ENCODE data around the gene PSG11. TPM values are rescaled to one million over a fixed set of nuclear protein-coding genes. Genes with fewer than 3 reads are reported as not detected.
"Not testable (repeated sequence)": the region's sequence is repeated elsewhere in the genome, so short reads cannot be mapped to it uniquely, and the experiment has no call there.

The PSG11 gene
- total and polyA plus RNA-seq, 4 donors: not detected

- not testable (repeated sequence) for H3K9me3 ChIP-seq (ENCODE audit: control insufficient read depth in 4 of 4, insufficient read depth in 3 of 4, low read length in 3 of 4); ATAC-seq (ENCODE audit: insufficient read depth, low FRiP score); H3K9ac ChIP-seq (ENCODE audit: insufficient read depth in 1 of 2, low read length in 2 of 2); H3K4me1 ChIP-seq (ENCODE audit: control insufficient read depth in 5 of 5, insufficient read depth in 5 of 5, low read length in 5 of 5); DNase-seq; H3K36me3 ChIP-seq (ENCODE audit: control insufficient read depth in 4 of 4, insufficient read depth in 4 of 4, low read length in 4 of 4); H3K4me3 ChIP-seq; H3K27me3 ChIP-seq (ENCODE audit: control insufficient read depth in 3 of 3, insufficient read depth in 3 of 3, low read length in 2 of 3); H3K27ac ChIP-seq (ENCODE audit: low read depth in 1 of 2, low read length in 1 of 2)
- WGBS, 2 donors: 65 to 74% methylated on average over 4 of the region's 4 CpGs
Observed at GRCh38 chr19:43005841-43006240, 20.4 kb downstream of the PSG11 start.

- not testable (repeated sequence) for DNase-seq; ATAC-seq (ENCODE audit: insufficient read depth, low FRiP score)
- 50 to 77% methylated on average over 4 of the region's 4 CpGs for WGBS, 2 donors
Observed at GRCh38 chr19:43004846-43005245, 21.4 kb downstream of the PSG11 start.

GRCh38 chr19:43003634-43004033 is 22.6 kb downstream of the PSG11 start:
- not testable (repeated sequence) for H3K4me1 ChIP-seq (ENCODE audit: control insufficient read depth in 5 of 5, insufficient read depth in 5 of 5, low read length in 5 of 5); H3K27me3 ChIP-seq (ENCODE audit: control insufficient read depth in 3 of 3, insufficient read depth in 3 of 3, low read length in 2 of 3); H3K4me3 ChIP-seq; ATAC-seq (ENCODE audit: insufficient read depth, low FRiP score); DNase-seq; H3K9me3 ChIP-seq (ENCODE audit: control insufficient read depth in 4 of 4, insufficient read depth in 3 of 4, low read length in 3 of 4); H3K36me3 ChIP-seq (ENCODE audit: control insufficient read depth in 4 of 4, insufficient read depth in 4 of 4, low read length in 4 of 4); H3K9ac ChIP-seq (ENCODE audit: insufficient read depth in 1 of 2, low read length in 2 of 2); H3K27ac ChIP-seq (ENCODE audit: low read depth in 1 of 2, low read length in 1 of 2)
- 75 to 94% methylated on average over 1 of the region's 1 CpG for WGBS, 2 donors

More at GRCh38 chr19:43004846-43005245, 21.4 kb downstream of the PSG11 start:
- not testable (repeated sequence) for H3K4me3 ChIP-seq; H3K27me3 ChIP-seq (ENCODE audit: control insufficient read depth in 3 of 3, insufficient read depth in 3 of 3, low read length in 2 of 3); H3K4me1 ChIP-seq (ENCODE audit: control insufficient read depth in 5 of 5, insufficient read depth in 5 of 5, low read length in 5 of 5); H3K9ac ChIP-seq (ENCODE audit: insufficient read depth in 1 of 2, low read length in 2 of 2); H3K9me3 ChIP-seq (ENCODE audit: control insufficient read depth in 4 of 4, insufficient read depth in 3 of 4, low read length in 3 of 4); H3K27ac ChIP-seq (ENCODE audit: low read depth in 1 of 2, low read length in 1 of 2); H3K36me3 ChIP-seq (ENCODE audit: control insufficient read depth in 4 of 4, insufficient read depth in 4 of 4, low read length in 4 of 4)

- not testable (repeated sequence) for H3K9me3 ChIP-seq (ENCODE audit: control insufficient read depth in 4 of 4, insufficient read depth in 3 of 4, low read length in 3 of 4); H3K27ac ChIP-seq (ENCODE audit: low read depth in 1 of 2, low read length in 1 of 2); ATAC-seq (ENCODE audit: insufficient read depth, low FRiP score); H3K9ac ChIP-seq (ENCODE audit: insufficient read depth in 1 of 2, low read length in 2 of 2); H3K4me3 ChIP-seq; H3K4me1 ChIP-seq (ENCODE audit: control insufficient read depth in 5 of 5, insufficient read depth in 5 of 5, low read length in 5 of 5); H3K27me3 ChIP-seq (ENCODE audit: control insufficient read depth in 3 of 3, insufficient read depth in 3 of 3, low read length in 2 of 3); H3K36me3 ChIP-seq (ENCODE audit: control insufficient read depth in 4 of 4, insufficient read depth in 4 of 4, low read length in 4 of 4); DNase-seq
- 50 to 64% methylated on average over 2 of the region's 2 CpGs for WGBS, 2 donors
Observed at GRCh38 chr19:43002948-43003347, 23.3 kb downstream of the PSG11 start.

- not testable (repeated sequence) for H3K9me3 ChIP-seq (ENCODE audit: control insufficient read depth in 4 of 4, insufficient read depth in 3 of 4, low read length in 3 of 4); DNase-seq; ATAC-seq (ENCODE audit: insufficient read depth, low FRiP score); H3K9ac ChIP-seq (ENCODE audit: insufficient read depth in 1 of 2, low read length in 2 of 2); H3K27me3 ChIP-seq (ENCODE audit: control insufficient read depth in 3 of 3, insufficient read depth in 3 of 3, low read length in 2 of 3); H3K4me3 ChIP-seq; H3K4me1 ChIP-seq (ENCODE audit: control insufficient read depth in 5 of 5, insufficient read depth in 5 of 5, low read length in 5 of 5); H3K36me3 ChIP-seq (ENCODE audit: control insufficient read depth in 4 of 4, insufficient read depth in 4 of 4, low read length in 4 of 4); H3K27ac ChIP-seq (ENCODE audit: low read depth in 1 of 2, low read length in 1 of 2)
- 89 to 95% methylated on average over 3 of the region's 3 CpGs for WGBS, 2 donors
Observed at GRCh38 chr19:42996161-42996560, 30.1 kb downstream of the PSG11 start.

- WGBS, 2 donors: 81 to 85% methylated on average over 10 of the region's 10 CpGs
- H3K9ac ChIP-seq (ENCODE audit: insufficient read depth in 1 of 2, low read length in 2 of 2); H3K36me3 ChIP-seq (ENCODE audit: control insufficient read depth in 4 of 4, insufficient read depth in 4 of 4, low read length in 4 of 4): not testable (repeated sequence)
Observed at GRCh38 chr19:42992029-42992604, 34.2 kb downstream of the PSG11 start.

More at GRCh38 chr19:42992029-42992604, 34.2 kb downstream of the PSG11 start:
- not testable (repeated sequence) for DNase-seq; H3K9me3 ChIP-seq (ENCODE audit: control insufficient read depth in 4 of 4, insufficient read depth in 3 of 4, low read length in 3 of 4); H3K27me3 ChIP-seq (ENCODE audit: control insufficient read depth in 3 of 3, insufficient read depth in 3 of 3, low read length in 2 of 3); H3K27ac ChIP-seq (ENCODE audit: low read depth in 1 of 2, low read length in 1 of 2); H3K4me3 ChIP-seq; H3K4me1 ChIP-seq (ENCODE audit: control insufficient read depth in 5 of 5, insufficient read depth in 5 of 5, low read length in 5 of 5); ATAC-seq (ENCODE audit: insufficient read depth, low FRiP score)

All from lung (tissue), 10 donors.